Stimulated activated CD4-positive, alpha-beta T cell treated with anti-CD3 and anti-CD28 coated beads, Interleukin-2, amount 100 ng/mL, for 24 hours (primary cell): ENCODE results near the gene FIS1.

Experiments
- DNase-seq, 2 donors: peaks; one replicate each; pipeline ENCODE4 v3.0.0-alpha.2; 2020

Gene FIS1

GRCh38 chr7:101232141-101232850 lies 12.6 kb downstream of the FIS1 start:
- DNase-seq = no peak

GRCh38 chr7:101231644-101232043 lies 13.2 kb downstream of the FIS1 start:
- DNase-seq = no peak

DNA sequence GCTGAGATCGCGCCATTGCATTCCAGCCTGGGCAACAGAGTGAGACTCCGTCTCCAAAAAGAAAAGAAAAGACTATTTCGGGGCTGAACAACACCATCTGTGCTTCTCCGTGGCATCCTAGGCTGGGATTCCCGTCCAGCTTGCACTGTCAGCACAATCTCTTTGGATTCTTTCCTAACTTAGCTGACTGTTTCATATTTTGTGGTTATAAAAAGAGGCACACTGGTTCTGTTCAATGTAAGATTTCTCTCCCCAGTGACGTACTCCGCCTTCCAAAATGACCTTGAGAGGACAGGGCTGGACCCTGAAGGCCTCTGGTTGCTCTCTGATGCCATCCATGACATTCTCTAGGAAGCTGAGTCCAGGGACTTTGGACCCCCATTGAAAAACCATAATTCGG lies 18.2 kb downstream of the FIS1 start:
- no peak for DNase-seq

DNA sequence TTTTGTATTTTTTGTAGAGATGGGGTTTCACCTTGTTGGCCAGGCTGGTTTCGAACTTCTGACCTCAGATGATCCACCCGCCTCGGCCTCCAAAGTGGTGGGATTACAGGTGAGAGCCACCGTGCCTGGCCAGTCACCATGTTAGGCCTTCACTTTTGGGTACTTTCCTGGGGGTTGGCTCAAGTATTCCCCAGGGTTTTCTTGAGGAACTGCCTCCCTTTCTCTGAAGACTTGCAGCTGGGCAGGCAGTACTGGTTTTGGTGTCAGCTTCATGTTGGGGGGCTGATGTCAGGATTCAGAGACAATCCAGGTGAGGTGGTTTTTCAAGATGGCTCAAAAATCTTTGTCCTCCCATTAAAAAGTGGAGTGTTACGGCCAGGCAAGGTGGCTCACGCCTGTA lies 19.2 kb downstream of the FIS1 start:
- no peak for DNase-seq

DNA sequence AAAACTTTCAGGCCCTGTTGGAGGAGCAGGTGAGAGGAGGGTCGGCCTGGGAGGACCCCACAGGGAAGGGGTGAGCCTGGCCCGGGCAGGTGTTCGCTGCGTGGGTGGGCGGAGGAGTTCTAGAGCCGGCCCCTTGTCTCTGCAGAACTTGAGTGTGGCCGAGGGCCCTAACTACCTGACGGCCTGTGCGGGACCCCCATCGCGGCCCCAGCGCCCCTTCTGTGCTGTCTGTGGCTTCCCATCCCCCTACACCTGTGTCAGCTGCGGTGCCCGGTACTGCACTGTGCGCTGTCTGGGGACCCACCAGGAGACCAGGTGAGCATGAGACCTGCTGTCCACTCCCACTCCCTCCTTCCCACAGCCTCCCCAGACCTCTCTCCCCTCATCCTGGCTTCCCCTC lies 21.4 kb downstream of the FIS1 start:
- no peak for DNase-seq

DNA sequence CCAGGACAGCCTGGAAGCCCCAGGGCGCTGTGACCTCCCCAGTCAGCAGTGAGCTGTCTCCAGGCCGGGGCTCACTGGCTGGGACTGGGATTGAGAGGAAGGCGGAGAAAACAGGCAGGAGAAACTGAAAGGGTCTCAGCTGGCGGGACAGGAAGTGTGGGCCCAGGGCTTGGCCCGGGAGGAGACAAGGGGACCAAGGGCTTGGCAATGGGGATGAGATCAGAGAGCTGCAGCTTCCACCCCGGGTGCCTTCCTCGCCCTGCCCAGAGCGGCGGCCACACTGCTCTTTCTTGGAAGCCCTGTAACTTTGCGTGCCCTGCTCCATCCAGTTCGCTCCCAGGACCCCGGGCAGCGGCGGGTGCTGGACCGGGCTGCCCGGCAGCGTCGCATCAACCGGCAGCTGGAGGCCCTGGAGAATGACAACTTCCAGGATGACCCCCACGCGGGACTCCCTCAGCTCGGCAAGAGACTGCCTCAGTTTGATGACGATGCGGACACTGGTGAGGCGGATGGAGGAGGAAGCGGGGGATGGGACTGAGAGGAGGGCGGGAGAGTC lies 22.5 kb downstream of the FIS1 start:
- no peak for DNase-seq

DNA sequence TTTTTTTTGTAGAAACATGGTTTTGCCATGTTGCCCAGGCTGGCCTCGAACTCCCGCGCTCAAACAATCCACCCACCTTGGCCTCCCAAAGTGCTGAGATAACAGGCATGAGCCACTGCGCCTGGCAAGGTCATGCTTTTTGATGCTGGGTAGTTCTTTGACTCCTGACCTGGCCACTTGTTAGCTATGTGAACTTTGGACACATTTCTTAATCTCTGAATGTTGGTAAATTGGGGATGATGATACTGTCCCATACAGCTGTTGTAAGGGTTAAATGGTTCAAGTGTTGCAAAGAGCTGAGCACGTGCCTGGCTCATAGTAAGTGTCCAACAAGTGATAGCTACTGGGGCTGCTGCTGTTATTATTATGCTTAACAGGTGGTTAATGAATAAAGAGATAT lies 24.6 kb downstream of the FIS1 start:
- DNase-seq = no peak

DNA sequence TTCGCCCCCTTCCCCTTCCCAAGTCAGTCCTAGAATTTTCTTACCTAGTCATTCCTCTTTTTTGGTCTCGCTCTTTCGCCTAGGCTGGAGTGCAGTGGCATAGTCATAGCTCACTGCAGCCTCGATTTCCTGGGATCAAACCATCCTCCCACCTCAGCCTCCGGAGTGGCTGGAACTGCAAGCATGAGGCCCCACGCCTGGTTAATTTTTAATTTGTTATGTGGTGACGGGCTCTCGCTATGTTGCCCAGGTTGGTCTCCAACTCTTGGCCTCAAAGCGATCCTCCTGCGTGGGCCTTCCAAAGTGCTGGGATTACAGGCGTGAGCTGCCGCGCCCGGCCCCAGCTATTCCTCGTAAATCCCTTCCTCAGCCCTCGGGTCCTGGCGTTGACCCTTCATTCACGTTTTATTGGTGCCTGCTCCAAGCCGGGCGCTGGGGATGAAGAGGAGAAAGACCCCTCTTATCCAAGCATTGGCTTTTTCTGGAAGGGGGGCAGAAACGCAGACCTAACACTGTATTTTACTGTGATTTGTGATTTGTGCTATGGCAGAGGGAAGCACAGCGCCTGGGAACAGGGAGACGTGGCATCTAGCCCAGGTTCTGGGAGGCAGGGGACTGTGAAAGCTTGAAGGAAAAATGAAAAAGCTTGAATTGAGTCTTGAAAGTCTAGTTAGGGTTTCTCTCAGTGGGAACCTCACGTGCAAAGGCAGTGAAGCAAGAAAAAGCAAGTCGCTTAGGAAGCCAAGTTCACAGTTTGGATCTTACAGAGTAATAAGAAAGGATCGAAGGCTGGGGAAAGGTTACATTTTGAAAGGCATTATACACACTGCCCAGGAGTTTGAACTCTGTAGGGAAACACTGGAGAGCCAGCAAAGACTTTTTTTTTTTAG lies 26.4 kb downstream of the FIS1 start:
- DNase-seq = no peak

GRCh38 chr7:101217388-101218235 lies 27.3 kb downstream of the FIS1 start, which contains the start of the genes PLOD3 and ZNHIT1:
Gene PLOD3 (minus strand): TSS chr7:101217581. CDS start chr7:101217274, 307 bp downstream.
Gene ZNHIT1 (plus strand): TSS chr7:101218165. CDS start chr7:101218196, 31 bp downstream.
- DNase-seq = peak; percentile 94 to 96

GRCh38 chr7:101216860-101217387 lies 28.0 kb downstream of the FIS1 start:
- no peak for DNase-seq

- no peak for DNase-seq
Measured at GRCh38 chr7:101216001-101216859, 28.7 kb downstream of the FIS1 start.

DNA sequence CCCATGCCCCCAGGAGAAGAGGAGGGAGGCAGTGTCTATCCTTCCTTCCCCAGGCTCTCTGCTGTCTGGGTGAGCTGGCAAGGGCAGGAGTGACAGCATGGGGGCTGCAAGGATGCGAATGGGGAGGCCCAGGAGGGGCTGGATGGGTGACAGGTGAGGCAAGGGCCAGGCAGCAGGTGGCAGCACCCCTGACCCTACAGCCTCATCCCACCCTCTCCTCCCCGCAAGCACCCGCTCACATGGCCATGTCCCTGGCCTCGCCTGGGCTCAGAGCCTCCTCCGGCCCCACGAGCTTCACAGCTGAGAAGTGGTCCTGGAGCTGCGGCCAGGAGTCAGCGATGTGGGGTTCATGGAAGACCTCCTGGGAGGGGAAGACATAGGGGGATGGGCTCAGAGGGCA lies 32.9 kb downstream of the FIS1 start:
- no peak for DNase-seq

- no peak for DNase-seq
Measured at GRCh38 chr7:101211501-101211900, 33.4 kb downstream of the FIS1 start.

DNA sequence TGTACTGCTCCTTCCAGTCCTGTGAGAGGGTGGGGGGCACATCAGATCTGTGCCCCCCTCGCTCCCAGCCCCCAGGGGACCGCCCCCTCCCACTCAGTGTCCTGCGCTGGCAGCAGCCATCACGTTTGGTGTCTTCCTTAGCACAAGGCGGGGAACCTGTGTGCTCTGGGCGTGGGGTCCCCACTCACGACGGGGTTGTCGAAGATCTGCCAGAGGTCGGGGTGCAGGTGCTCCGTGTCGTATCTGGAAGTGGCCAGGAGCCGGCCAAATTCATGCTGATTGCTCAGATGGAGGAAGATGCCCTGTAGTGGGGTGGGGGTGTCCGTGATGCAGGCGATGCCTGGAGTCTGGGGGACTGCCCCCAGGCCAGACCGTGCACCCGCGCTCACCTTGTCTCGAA lies 34.7 kb downstream of the FIS1 start:
- no peak for DNase-seq

DNA sequence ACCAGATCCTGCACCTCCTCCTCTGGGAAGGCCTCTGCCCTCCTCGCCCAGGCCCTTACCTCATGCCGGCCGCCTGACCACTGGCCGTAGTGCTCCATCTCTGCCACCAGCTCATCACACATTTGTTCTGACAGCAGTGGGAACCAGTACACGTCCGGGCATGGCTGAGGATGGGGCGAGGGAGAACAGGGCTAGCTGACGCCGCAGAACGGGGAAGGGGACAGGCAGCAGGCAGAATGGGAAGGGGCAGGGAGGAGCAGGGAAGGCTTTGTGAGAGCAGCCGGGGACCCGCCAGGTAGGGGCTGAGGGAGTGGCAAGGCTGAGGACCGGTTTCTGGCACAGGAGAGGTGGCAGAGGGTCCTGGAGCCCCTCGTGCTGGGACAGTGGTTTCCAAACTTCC lies 36.1 kb downstream of the FIS1 start:
- no peak for DNase-seq

DNA sequence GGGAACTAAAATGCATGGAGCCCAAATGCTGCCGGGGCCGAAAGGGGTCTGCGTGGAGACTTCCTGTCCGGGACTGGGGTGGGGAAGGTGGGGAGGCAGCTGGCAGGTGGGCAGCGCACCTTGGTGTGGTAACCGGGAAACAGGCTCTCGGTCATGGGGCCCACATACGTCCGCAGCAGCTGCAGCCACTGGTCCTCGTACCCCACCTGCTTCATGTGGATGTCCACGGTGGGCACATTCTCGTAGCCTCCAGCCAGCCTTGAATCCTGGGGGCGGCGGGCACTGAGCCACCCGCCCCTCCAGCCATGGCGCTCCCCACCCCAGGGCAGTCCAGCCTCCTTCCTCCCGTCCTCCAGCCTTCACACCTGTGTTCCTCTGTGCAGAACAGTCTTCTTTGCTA lies 37.4 kb downstream of the FIS1 start:
- DNase-seq = no peak

DNA sequence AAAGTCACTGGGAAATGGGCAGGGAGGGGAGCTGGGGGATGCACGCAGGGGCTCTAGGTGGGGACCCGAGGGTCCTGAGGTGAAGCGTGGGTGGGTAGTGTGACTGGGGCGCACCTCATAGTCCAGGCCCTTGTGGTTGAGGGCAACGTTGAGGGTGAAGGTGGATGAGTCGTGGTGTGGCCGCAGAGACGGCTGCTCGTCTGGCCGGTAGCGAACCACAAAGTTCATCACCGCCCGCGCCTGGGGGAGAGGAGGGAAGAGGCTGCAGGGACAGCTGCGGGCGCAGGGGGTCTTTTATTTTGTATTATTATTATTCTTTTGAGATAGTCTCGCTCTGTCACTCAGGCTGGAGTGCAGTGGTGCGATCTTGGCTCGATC lies 38.2 kb downstream of the FIS1 start:
- DNase-seq = no peak

- no peak for DNase-seq
Measured at GRCh38 chr7:101205901-101206664, 38.8 kb downstream of the FIS1 start.

DNA sequence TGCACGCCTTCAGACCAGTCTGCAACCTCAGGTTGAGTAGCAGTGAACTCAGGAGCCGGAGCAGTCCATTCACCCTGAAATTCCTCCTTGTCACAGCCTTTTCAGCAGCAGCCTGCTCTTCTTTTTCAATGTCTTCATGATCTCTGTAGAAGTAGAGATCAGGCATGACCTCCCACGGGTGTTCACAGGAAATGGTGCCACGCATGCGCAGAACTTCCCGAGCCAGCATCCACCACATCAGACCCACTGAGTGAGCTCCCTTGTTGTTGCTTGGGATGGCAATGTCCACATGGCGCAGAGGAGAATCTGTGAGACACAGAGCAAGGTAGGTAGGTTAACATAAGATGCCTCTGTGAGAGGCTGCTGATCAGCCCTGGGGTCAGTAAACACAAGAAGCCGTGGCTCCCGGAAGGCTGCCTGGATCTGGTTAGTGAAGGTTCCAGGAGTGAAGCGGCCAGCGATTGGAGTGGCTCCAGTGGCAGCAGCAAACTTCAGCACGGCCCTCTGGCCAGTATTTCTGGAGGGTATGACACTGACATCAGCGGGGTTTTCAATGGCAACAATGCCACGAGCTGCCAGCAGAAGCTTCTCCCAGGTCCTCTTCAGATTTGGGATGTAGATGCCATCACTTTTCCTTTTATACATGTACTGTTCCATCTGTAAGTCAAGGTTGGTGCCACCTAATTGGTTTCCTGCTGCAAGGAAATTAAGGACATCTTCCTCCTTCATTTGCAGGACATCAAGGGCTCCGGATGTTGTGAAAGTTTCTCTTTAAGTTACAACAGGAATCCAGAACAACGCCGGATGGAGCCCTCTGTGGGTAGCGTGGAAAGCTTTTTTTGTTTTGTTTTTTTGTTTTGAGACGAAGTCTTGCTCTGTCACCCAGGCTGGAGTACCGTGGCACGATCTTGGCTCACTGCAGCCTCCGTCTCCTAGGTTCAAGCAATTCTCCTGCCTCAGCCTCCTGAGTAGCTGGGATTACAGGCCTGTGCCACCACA lies 40.8 kb downstream of the FIS1 start:
- peak in 1 of 2 donors; percentile 19 for DNase-seq

DNA sequence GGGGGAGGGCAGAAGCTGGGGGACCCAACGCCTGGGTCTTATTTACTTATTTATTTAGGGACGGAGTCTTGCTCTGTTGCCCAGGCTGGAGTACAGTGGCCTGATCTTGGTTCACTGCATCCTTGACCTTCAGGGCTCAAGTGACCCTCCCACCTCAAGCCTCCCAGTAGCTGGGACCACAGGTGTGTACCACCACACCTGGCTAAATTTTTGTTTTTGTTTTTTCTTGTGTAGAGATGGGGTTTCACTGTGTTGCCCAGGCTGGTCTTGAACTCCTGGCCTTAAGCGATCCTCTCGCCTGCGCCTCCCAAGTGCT lies 42.3 kb downstream of the FIS1 start:
- DNase-seq = no peak
